Keratinocyte (primary cell): ENCODE data around the gene MZT2B.
"Not testable (repeated sequence)": the region's sequence is repeated elsewhere in the genome, so short reads cannot be mapped to it uniquely, and the experiment has no call there.

ENCODE experiments used
- CTCF ChIP-seq, 3 experiments: IDR thresholded peaks in 1 of 3; conservative IDR thresholded peaks in 1 of 3; optimal IDR thresholded peaks in 1 of 3; 2 replicates in 2 of 3; 3 replicates in 1 of 3; pipeline versions ENCODE3 to v1.5.1; 2011; ENCODE audit warnings: low read length in 3 of 3, mild to moderate bottlenecking in 3 of 3, moderate library complexity in 2 of 3, control low read depth in 1 of 3, inconsistent platforms in 1 of 3; ENCODE audit not compliant: insufficient read depth in 2 of 3; ENCODE audit errors: extremely low read depth in 1 of 3
- EZH2 ChIP-seq: IDR thresholded peaks from one replicate; pipeline ENCODE4 v1.6.1; 2012; ENCODE audit warnings: inconsistent platforms, mild to moderate bottlenecking, low read length, moderate library complexity

- TF ChIP-seq CTCF (optimal IDR thresholded peaks at IDR 0.05 in 1 of 3, IDR thresholded peaks at IDR 0.05 in 1 of 3, conservative IDR thresholded peaks at IDR 0.05 in 1 of 3; ENCODE audit: extremely low read depth in 1 of 3, insufficient read depth in 2 of 3, low read length in 3 of 3) = peak; percentile 40 to 73 (median 58)
- TF ChIP-seq EZH2 = not testable (repeated sequence)
Measured at GRCh38 chr2:130181880-130182682, at the start of gene MZT2B.
